ENCODE data around the gene VWA7. TPM values are rescaled to one million over a fixed set of nuclear protein-coding genes. Genes with fewer than 3 reads are reported as not detected.

The VWA7 gene
- total RNA-seq, 2 donors from 2014 or later: 3.3 to 3.4 TPM

DNA sequence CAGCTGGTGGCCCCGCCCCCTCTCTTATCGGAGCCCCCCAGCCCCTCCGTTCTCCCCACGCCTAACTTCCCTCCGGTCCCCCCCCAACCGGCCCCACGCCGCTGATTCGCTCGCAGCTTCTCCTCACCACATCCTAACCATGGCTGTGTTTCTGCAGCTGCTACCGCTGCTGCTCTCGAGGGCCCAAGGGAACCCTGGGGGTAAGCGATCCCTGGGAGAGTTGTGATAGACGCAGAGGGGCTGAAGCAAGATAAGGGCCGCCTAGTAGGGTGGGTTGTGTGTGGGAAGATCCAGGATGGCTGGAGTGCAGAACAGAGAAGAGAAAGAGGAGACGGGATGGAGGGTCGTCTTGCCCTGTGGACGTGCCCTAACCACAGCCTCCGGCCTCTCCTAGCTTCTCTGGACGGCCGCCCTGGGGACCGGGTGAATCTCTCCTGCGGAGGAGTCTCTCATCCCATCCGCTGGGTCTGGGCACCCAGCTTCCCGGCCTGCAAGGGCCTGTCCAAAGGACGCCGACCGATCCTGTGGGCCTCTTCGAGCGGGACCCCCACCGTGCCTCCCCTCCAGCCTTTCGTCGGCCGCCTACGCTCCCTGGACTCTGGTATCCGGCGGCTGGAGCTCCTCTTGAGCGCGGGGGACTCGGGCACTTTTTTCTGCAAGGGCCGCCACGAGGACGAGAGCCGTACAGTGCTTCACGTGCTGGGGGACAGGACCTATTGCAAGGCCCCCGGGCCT is 53.7 kb downstream of the VWA7 start, which contains the start of gene MPIG6B:
TSS of gene MPIG6B (plus strand) at position 129 of the 735 bp plus-strand sequence. CDS start at position 140, 11 bp downstream.
- H3K9me3 Mint-ChIP-seq: no peaks in the 10 kb centered on the region
- no peak for ATAC-seq (replicated peaks in 1 of 2)
- peaks cover 0 to 2% of the 10 kb centered on the region in 2 donors for H3K36me3 Mint-ChIP-seq (ENCODE audit: insufficient read depth in 2 of 2)
- H3K4me3 Mint-ChIP-seq: no peak within 1 kb of the TSS
- DNase-seq: no peak
- H3K4me1 Mint-ChIP-seq (ENCODE audit: low read depth): peaks cover 37% of the 10 kb centered on the region
- H3K27ac Mint-ChIP-seq: no peak within 1 kb of the TSS
- no peaks in the 10 kb centered on the region for H3K27me3 Mint-ChIP-seq (ENCODE audit: low read depth)

DNA sequence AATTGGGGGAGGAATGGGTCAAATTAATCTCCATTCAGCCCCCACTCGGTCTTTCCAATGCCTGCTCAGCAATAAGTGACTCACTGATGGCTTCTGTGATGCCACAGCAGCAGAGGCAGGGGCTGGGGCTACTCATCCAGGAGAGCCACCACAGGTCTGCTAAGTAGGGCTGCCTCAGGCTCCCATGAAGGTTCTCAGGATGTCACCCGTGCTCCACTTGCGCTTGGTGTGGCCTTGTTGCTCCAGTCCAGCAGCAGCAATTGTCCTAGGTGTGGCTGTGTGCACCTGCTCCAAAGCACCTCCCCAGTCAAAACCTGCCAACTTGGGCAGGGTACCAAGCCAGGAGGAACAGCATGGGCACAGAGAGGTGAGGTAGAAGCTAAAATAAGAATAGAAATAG is 55.0 kb downstream of the VWA7 start:
- Mint-ChIP-seq H3K9me3 (no peaks in the 10 kb centered on the region), H3K4me1 (ENCODE audit: low read depth) (peaks cover 28% of the 10 kb centered on the region), H3K4me3 (no peak overlapping the region), H3K36me3 (ENCODE audit: insufficient read depth in 2 of 2) (peaks cover 0 to 2% of the 10 kb centered on the region in 2 donors), H3K27me3 (ENCODE audit: low read depth) (no peaks in the 10 kb centered on the region), H3K27ac (no peak overlapping the region)
- ATAC-seq (replicated peaks in 1 of 2): no peak
- DNase-seq: no peak

DNA sequence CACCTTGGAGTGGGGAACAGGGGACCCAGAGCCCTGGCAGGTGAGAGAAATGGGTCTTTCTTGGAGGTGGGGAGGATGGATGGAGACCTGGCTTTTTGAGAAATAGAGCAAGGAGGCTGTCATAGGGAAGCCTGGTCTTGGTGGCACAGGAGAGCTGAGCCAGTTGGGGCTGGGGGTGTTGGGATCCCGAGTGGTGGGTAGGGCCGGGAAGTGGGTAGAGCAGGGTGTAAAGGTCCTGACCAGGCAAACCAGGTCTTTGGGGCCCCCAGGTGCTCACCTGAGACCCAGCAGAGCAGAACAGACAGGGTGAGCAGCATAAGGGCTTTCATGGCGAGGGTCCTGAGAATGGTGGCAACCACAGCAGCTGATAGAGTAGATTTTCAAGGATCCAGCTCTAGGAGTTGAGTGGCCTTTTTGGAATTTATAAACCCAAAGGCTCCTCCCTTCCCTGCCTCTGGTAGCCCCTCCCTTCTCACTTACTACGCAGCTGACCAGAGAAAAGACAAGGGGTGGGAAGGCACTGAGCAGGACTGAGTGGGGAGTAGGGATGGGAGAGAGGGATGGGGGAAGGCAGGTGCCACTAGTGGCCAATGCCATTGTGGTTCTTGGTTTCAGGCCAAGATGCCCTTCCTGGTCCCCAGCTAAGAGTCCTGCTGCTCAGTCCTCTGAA is 55.6 kb downstream of the VWA7 start, which contains the start of gene LY6G6C:
TSS of gene LY6G6C (minus strand) at position 396 of the 670 bp plus-strand sequence. CDS start at position 329, 67 bp downstream.
- Mint-ChIP-seq H3K4me1 (ENCODE audit: low read depth) (peaks cover 21% of the 10 kb centered on the region), H3K36me3 (ENCODE audit: insufficient read depth in 2 of 2) (peaks cover 0 to 2% of the 10 kb centered on the region in 2 donors), H3K9me3 (no peaks in the 10 kb centered on the region), H3K27me3 (ENCODE audit: low read depth) (no peaks in the 10 kb centered on the region), H3K4me3 (no peak within 1 kb of the TSS), H3K27ac (no peak within 1 kb of the TSS)
- no peak for DNase-seq
- no peak for ATAC-seq (replicated peaks in 1 of 2)

DNA sequence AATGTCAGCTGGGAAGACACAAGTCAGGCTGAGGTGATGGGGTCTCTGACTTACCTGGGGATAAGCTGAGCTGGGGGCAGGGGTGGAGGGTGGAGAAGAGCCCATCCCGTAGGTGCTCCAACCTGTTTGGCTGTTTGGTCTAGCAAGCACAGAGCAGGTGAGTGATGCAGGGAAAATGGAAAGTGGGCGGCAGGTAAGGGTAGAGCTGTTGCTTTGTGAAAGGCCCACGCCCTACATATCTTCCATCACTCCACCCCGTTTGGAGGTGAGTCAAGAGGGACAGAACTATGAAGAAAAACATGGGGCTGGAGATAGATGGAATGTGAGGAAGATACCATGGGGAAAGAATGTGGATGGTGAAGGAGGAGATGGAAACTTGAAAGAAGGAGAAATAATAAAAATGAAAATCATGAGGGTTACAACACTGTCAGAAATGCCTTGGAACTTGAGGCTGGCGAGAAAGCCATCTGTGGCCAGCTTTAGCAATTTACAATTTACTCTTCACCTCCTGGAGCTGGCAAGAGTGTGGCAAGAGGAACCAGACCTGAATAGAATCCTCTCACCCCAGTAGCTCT is 56.8 kb downstream of the VWA7 start:
- DNase-seq: no peak
- Mint-ChIP-seq H3K9me3 (no peaks in the 10 kb centered on the region), H3K27ac (no peak overlapping the region), H3K27me3 (ENCODE audit: low read depth) (no peaks in the 10 kb centered on the region), H3K4me3 (no peak overlapping the region), H3K36me3 (ENCODE audit: insufficient read depth in 2 of 2) (no peaks in the 10 kb centered on the region), H3K4me1 (ENCODE audit: low read depth) (peaks cover 9% of the 10 kb centered on the region)
- no peak for ATAC-seq (replicated peaks in 1 of 2)

DNA sequence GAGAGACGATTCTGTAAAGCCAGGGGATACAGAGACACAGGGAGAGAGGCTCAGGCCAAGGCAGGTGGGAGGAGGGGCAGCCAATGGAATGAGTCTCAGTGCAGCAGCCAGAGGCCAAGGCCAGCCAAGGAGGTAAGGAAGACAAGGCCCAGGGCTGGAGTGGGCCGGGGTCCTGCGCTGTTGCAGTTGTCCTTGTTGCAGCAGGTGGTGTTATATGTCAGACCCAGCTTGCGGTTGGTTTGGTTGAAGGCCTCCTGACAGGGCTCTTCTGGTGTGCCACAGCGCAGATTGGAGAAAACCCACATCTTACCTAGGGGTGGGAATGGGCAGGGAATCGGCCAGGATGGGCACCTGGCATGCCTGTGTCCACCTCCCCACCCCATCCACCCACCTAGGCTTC is 58.1 kb downstream of the VWA7 start:
- no peak for DNase-seq
- Mint-ChIP-seq H3K4me3 (no peak overlapping the region), H3K36me3 (ENCODE audit: insufficient read depth in 2 of 2) (no peaks in the 10 kb centered on the region), H3K4me1 (ENCODE audit: low read depth) (peaks cover 13% of the 10 kb centered on the region), H3K9me3 (no peaks in the 10 kb centered on the region), H3K27me3 (ENCODE audit: low read depth) (peaks cover 3% of the 10 kb centered on the region), H3K27ac (no peak overlapping the region)
- ATAC-seq (replicated peaks in 1 of 2): no peak

DNA sequence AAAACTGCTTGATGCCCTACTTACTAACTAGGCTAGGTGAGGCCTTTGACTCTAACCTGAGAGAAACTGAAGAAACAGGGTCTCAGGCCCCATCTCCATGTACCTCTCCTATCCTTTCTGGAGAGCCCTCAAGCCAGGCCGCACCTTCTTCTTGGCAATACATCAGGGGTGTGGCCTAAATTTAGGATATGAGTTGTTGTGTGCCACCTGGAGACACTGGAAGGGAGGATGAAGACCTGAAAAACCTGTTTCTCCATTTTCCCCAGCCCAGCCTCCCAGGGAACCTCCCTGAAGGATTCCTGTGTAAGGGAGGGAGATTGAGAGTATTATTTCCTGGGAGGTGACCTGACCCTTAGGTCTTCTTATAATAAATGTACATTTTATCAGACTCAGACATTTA is 58.9 kb downstream of the VWA7 start:
- peaks cover 13% of the 10 kb centered on the region for H3K4me1 Mint-ChIP-seq (ENCODE audit: low read depth)
- peaks cover 6% of the 10 kb centered on the region for H3K27me3 Mint-ChIP-seq (ENCODE audit: low read depth)
- H3K36me3 Mint-ChIP-seq (ENCODE audit: insufficient read depth in 2 of 2): no peaks in the 10 kb centered on the region
- DNase-seq (no peak), ATAC-seq (replicated peaks in 1 of 2) (no peak)
- no peak overlapping the region for H3K4me3 Mint-ChIP-seq
- no peaks in the 10 kb centered on the region for H3K9me3 Mint-ChIP-seq
- H3K27ac Mint-ChIP-seq: no peak overlapping the region

DNA sequence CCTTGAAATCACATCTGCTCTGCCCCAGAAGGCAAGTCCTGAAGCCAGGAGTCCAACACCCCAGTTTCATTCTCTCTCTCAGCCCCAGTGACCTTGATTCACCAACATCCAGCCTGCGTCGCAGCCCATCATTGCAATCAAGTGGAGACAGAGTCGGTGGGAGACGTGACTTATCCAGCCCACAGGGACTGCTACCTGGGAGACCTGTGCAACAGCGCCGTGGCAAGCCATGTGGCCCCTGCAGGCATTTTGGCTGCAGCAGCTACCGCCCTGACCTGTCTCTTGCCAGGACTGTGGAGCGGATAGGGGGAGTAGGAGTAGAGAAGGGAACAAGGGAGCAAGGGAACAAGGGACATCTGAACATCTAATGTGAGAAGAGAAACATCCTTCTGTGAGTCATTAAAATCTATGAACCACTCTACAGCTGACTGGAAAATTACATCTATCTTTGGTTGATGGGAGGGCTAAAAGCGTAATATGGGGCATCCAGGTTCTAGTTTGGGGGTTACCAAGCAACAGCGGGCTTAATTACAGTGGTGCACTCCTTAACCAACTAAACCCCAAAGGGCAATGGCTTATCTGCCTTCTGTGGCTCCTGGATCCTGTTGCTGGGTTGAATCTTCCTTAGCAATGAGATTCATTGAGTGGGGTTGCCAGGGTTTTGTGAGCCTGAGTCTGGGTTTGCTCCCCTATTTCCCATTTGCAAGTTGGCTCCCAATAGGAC is 59.5 kb downstream of the VWA7 start:
- Mint-ChIP-seq H3K4me1 (ENCODE audit: low read depth) (peaks cover 11% of the 10 kb centered on the region), H3K27me3 (ENCODE audit: low read depth) (peaks cover 6% of the 10 kb centered on the region), H3K27ac (no peak overlapping the region), H3K9me3 (no peaks in the 10 kb centered on the region), H3K36me3 (ENCODE audit: insufficient read depth in 2 of 2) (no peaks in the 10 kb centered on the region), H3K4me3 (no peak overlapping the region)
- no peak for DNase-seq
- ATAC-seq (replicated peaks in 1 of 2): no peak

Other genes with a start within 250 kb of the VWA7 start
- not detected for gene MCCD1, start 248.4 kb downstream of the VWA7 start, total RNA-seq
- 100 to 1,000 TPM; 567 to 644 TPM for gene DDX39B, start 235.3 kb downstream of the VWA7 start, total RNA-seq
- gene ATP6V1G2, start 230.7 kb downstream of the VWA7 start, total RNA-seq: 1 to 10 TPM; 4.1 to 5.6 TPM
- gene NFKBIL1, start 229.7 kb downstream of the VWA7 start, total RNA-seq: 10 to 100 TPM; 28.0 to 36.6 TPM
- 100 to 1,000 TPM in 1 of 2 donors, 10 to 100 TPM in 1; 77.2 to 110 TPM for gene LTA, start 205.0 kb downstream of the VWA7 start, total RNA-seq
- 10 to 100 TPM; 30.7 to 57.8 TPM for gene TNF, start 201.8 kb downstream of the VWA7 start, total RNA-seq
- gene LTB, start 194.9 kb downstream of the VWA7 start, total RNA-seq: 10 to 100 TPM; 43.4 to 61.8 TPM
- 10 to 100 TPM; 24.6 to 27.0 TPM for gene LST1, start 191.1 kb downstream of the VWA7 start, total RNA-seq
- 10 to 100 TPM; 15.0 to 24.7 TPM for gene NCR3, start 184.3 kb downstream of the VWA7 start, total RNA-seq
- gene AIF1, start 162.1 kb downstream of the VWA7 start, total RNA-seq: 10 to 100 TPM; 68.7 to 98.1 TPM
- gene PRRC2A, start 156.6 kb downstream of the VWA7 start, total RNA-seq: 100 to 1,000 TPM; 260 to 285 TPM
- 100 to 1,000 TPM; 265 to 272 TPM for gene BAG6, start 124.7 kb downstream of the VWA7 start, total RNA-seq
- gene APOM, start 121.4 kb downstream of the VWA7 start, total RNA-seq: 1 to 10 TPM; 5.0 to 6.0 TPM
- 10 to 100 TPM; 21.1 to 22.5 TPM for gene C6orf47, start 116.5 kb downstream of the VWA7 start, total RNA-seq
- 10 to 100 TPM; 30.3 to 37.7 TPM for gene GPANK1, start 112.3 kb downstream of the VWA7 start, total RNA-seq
- gene CSNK2B, start 111.2 kb downstream of the VWA7 start, total RNA-seq: 100 to 1,000 TPM; 208 to 209 TPM
- gene LY6G5B, start 107.4 kb downstream of the VWA7 start, total RNA-seq: 10 to 100 TPM; 21.3 to 26.9 TPM
- gene LY6G5C, start 96.3 kb downstream of the VWA7 start, total RNA-seq: 1 to 10 TPM; 2.3 to 6.9 TPM
- gene ABHD16A, start 74.0 kb downstream of the VWA7 start, total RNA-seq: 10 to 100 TPM; 48.9 TPM
- gene LY6G6F, start 70.5 kb downstream of the VWA7 start, total RNA-seq: not detected
- gene LY6G6D, start 62.0 kb downstream of the VWA7 start, total RNA-seq: not detected
- gene LY6G6C, start 55.6 kb downstream of the VWA7 start, total RNA-seq: under 1 TPM; 0.25 to 0.67 TPM
- under 1 TPM in 1 of 2 donors, not detected in 1; 0.10 TPM for gene MPIG6B, start 54.0 kb downstream of the VWA7 start, total RNA-seq
- gene DDAH2, start 48.0 kb downstream of the VWA7 start, total RNA-seq: 10 to 100 TPM; 19.0 to 19.6 TPM
- gene CLIC1, start 40.8 kb downstream of the VWA7 start, total RNA-seq: 100 to 1,000 TPM; 253 to 318 TPM
- 10 to 100 TPM; 84.9 to 98.4 TPM for gene MSH5, start 37.3 kb downstream of the VWA7 start, total RNA-seq
- 10 to 100 TPM; 15.7 to 18.0 TPM for gene SAPCD1, start 14.7 kb downstream of the VWA7 start, total RNA-seq
- 100 to 1,000 TPM in 1 of 2 donors, 10 to 100 TPM in 1; 91.3 to 101 TPM for gene VARS1, start 18.4 kb upstream of the VWA7 start, total RNA-seq
- gene LSM2, start 29.6 kb upstream of the VWA7 start, total RNA-seq: 100 to 1,000 TPM; 122 to 123 TPM
- gene HSPA1L, start 38.0 kb upstream of the VWA7 start, total RNA-seq: 1 to 10 TPM; 2.9 to 3.1 TPM
- 10 to 100 TPM; 16.5 to 37.6 TPM for gene HSPA1A, start 38.2 kb upstream of the VWA7 start, total RNA-seq
- 10 to 100 TPM; 31.6 to 44.9 TPM for gene HSPA1B, start 50.4 kb upstream of the VWA7 start, total RNA-seq
- gene NEU1, start 85.5 kb upstream of the VWA7 start, total RNA-seq: 10 to 100 TPM; 24.0 to 27.1 TPM
- under 1 TPM; 0.22 to 0.23 TPM for gene SLC44A4, start 101.7 kb upstream of the VWA7 start, total RNA-seq
- 10 to 100 TPM; 49.2 to 64.7 TPM for gene EHMT2, start 120.4 kb upstream of the VWA7 start, total RNA-seq
- 1 to 10 TPM in 1 of 2 donors, under 1 TPM in 1; 0.88 to 1.9 TPM for gene ZBTB12, start 124.8 kb upstream of the VWA7 start, total RNA-seq
- 1 to 10 TPM; 3.4 to 5.1 TPM for gene C2, start 150.4 kb upstream of the VWA7 start, total RNA-seq
- 1 to 10 TPM; 1.1 to 3.5 TPM for gene CFB, start 168.8 kb upstream of the VWA7 start, total RNA-seq
- gene NELFE, start 181.6 kb upstream of the VWA7 start, total RNA-seq: 10 to 100 TPM; 65.0 to 71.5 TPM
- 10 to 100 TPM; 75.7 to 79.7 TPM for gene SKIC2, start 181.8 kb upstream of the VWA7 start, total RNA-seq
- gene DXO, start 194.8 kb upstream of the VWA7 start, total RNA-seq: 10 to 100 TPM; 23.3 to 34.7 TPM
- 1 to 10 TPM; 6.9 to 7.6 TPM for gene C4A, start 204.7 kb upstream of the VWA7 start, total RNA-seq
- 1 to 10 TPM; 4.9 to 6.4 TPM for gene C4B, start 237.5 kb upstream of the VWA7 start, total RNA-seq

Measured in activated T-cell treated with anti-CD3 and anti-CD28 coated beads, Interleukin-2, amount 50 U/mL, for 72 hours (primary cell).